Measurements from ENCODE around the gene ZRSR2. TPM values are rescaled to one million over a fixed set of nuclear protein-coding genes. Genes with fewer than 3 reads are reported as not detected.
"Not testable (repeated sequence)": the region's sequence is repeated elsewhere in the genome, so short reads cannot be mapped to it uniquely, and the experiment has no call there.

The ZRSR2 gene
- total and polyA plus RNA-seq, 2 experiments from 2014 or later, result 5.2 to 45.1 TPM

DNA sequence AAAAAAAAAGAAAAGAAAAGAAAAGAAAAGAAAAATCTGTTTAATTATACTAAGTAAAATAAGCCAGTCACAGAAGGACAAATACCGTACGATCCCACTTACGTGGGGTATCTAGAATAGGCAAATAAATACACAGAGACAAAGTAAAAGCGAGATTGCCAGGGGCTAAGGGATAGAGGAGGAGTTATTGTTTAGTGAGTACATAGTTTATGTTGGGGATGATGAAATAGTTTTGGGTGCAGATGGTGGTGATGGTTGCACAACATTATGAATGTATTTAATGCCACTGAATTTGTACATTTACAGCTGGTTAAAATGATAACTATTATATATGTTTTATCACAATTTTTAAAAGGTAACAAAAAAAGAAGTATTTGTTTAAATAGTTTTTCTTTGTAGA lies 45.1 kb upstream of the ZRSR2 start:
- no peak overlapping the region for H3K27ac Mint-ChIP-seq

DNA sequence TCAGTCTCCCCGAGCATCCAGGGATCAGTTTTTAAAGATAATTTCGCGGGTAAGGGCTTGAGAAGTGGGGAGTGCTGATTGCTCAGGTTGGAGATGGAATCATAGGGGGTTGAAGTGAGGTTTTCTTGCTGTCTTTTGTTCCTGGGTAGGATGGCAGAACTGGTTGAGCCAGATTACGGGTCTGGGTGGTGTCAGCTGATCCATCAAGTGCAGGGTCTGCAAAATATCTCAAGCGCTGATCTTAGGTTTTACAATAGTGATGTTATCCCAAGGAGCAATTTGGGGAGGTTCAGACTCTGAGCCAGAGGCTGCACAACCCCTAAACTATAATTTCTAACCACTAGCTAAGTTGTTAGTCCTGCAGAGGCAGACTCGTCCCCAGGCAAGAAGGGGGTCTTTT lies 43.6 kb upstream of the ZRSR2 start:
- not testable (repeated sequence) for H3K36me3 ChIP-seq (ENCODE audit: insufficient read depth); H3K79me2 ChIP-seq (replicated peaks; ENCODE audit: insufficient read depth); H3F3A ChIP-seq (replicated peaks; ENCODE audit: low read depth); H3K9me3 Mint-ChIP-seq; H3K27me3 Mint-ChIP-seq (ENCODE audit: insufficient read depth, low read depth, poor library complexity); DNase-seq (ENCODE audit: low spot score); H3K4me3 ChIP-seq; H3K27me3 ChIP-seq (ENCODE audit: insufficient read depth); H4K20me1 ChIP-seq (replicated peaks; ENCODE audit: insufficient read depth); H2AFZ ChIP-seq; H3K9me2 ChIP-seq (ENCODE audit: insufficient read depth); H3K36me3 Mint-ChIP-seq (ENCODE audit: low read depth); ATAC-seq
- Mint-ChIP-seq H3K27ac (peak overlapping the region; percentile 87), H3K4me1 (peaks cover 29% of the 10 kb centered on the region), H3K4me3 (peak overlapping the region; percentile 47)
- Histone ChIP-seq H3K4me2 (peak overlapping the region; percentile 51; the same call in 1 of the 2 replicates), H3K27ac (ENCODE audit: low read depth) (0 out of 2 replicates have a peak overlapping the region, but pooled peaks have one; percentile 34), H3K4me1 (ENCODE audit: insufficient read depth) (peaks cover 28% of the 10 kb centered on the region)

More for the DNA sequence above, 45.1 kb upstream of the ZRSR2 start:
- Histone ChIP-seq H3K27ac (ENCODE audit: low read depth) (no peak overlapping the region), H3F3A (replicated peaks; ENCODE audit: low read depth) (no peaks in the 10 kb centered on the region), H3K79me2 (replicated peaks; ENCODE audit: insufficient read depth) (no peaks in the 10 kb centered on the region), H3K36me3 (ENCODE audit: insufficient read depth) (no peaks in the 10 kb centered on the region), H3K27me3 (ENCODE audit: insufficient read depth) (no peaks in the 10 kb centered on the region), H4K20me1 (replicated peaks; ENCODE audit: insufficient read depth) (no peaks in the 10 kb centered on the region), H3K4me1 (ENCODE audit: insufficient read depth) (peaks cover 17% of the 10 kb centered on the region), H3K4me3 (no peak overlapping the region), H2AFZ (no peak overlapping the region), H3K9me2 (ENCODE audit: insufficient read depth) (no peaks in the 10 kb centered on the region), H3K4me2 (no peak overlapping the region)
- ATAC-seq (no peak), DNase-seq (ENCODE audit: low spot score) (no peak)
- Mint-ChIP-seq H3K27me3 (ENCODE audit: insufficient read depth, low read depth, poor library complexity) (peaks cover 9% of the 10 kb centered on the region), H3K36me3 (ENCODE audit: low read depth) (peaks cover 8% of the 10 kb centered on the region; the same call in 2 of the 3 replicates), H3K4me1 (peaks cover 21% of the 10 kb centered on the region), H3K4me3 (no peak overlapping the region), H3K9me3 (no peaks in the 10 kb centered on the region)
- no peak for TF ChIP-seq EZH2 (IDR thresholded peaks at IDR 0.05; ENCODE audit: low read depth, unreplicated experiment)

DNA sequence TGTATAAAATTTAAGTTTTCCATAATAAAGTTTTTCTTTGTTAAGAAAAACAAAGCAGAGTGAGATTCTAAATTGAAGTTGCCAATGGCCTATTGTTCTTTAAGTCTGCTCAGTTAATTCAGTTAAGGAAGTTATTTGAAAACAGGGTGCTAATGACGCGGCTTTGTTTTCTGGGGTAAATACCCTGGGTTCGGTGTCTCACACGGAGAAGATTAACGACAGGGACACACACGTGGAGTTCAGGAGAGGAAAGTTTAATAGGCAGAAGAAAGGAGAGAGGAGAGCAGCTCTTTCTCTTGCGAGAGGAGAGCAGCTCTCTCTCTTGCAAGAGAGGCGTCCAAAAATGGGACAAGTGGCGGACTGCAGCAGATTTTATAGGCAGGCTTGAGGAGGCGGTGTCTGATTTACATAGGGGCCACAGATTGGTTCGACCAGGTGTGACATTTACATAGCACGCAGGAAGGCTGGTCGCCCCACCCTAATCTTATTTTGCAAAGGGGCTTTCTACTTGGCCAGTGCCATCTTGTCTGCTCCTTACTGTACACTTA lies 42.6 kb upstream of the ZRSR2 start:
- Histone ChIP-seq H2AFZ (no peak overlapping the region), H3K36me3 (ENCODE audit: insufficient read depth) (no peaks in the 10 kb centered on the region), H3K4me2 (peak overlapping the region; percentile 45; the same call in 1 of the 2 replicates), H3K4me1 (ENCODE audit: insufficient read depth) (peaks cover 30% of the 10 kb centered on the region), H3K9me2 (ENCODE audit: insufficient read depth) (no peaks in the 10 kb centered on the region), H3K27me3 (ENCODE audit: insufficient read depth) (no peaks in the 10 kb centered on the region), H3K79me2 (replicated peaks; ENCODE audit: insufficient read depth) (no peaks in the 10 kb centered on the region), H3K27ac (ENCODE audit: low read depth) (no peak overlapping the region), H3K4me3 (no peak overlapping the region), H3F3A (replicated peaks; ENCODE audit: low read depth) (no peaks in the 10 kb centered on the region), H4K20me1 (replicated peaks; ENCODE audit: insufficient read depth) (no peaks in the 10 kb centered on the region)
- ATAC-seq, result no peak
- DNase-seq (ENCODE audit: low spot score), result no peak
- Mint-ChIP-seq H3K9me3 (no peaks in the 10 kb centered on the region), H3K27ac (peak overlapping the region; percentile 93), H3K4me1 (peaks cover 29% of the 10 kb centered on the region), H3K27me3 (ENCODE audit: insufficient read depth, low read depth, poor library complexity) (peaks cover 9% of the 10 kb centered on the region), H3K36me3 (ENCODE audit: low read depth) (peaks cover 8% of the 10 kb centered on the region; the same call in 2 of the 3 replicates), H3K4me3 (no peak overlapping the region; the same call in 2 of the 3 replicates)
- TF ChIP-seq POLR2AphosphoS5 (IDR thresholded peaks at IDR 0.05; ENCODE audit: low read depth), result no peak
- TF ChIP-seq ZNF331 (CRISPR knock-in tag; IDR thresholded peaks at IDR 0.05; ENCODE audit: low read depth), result no peak
- no peak for TF ChIP-seq EZH2 (IDR thresholded peaks at IDR 0.05; ENCODE audit: low read depth, unreplicated experiment)
- TF ChIP-seq CREB1 (CRISPR knock-in tag; IDR thresholded peaks at IDR 0.05; ENCODE audit: low read depth), result no peak
- TF ChIP-seq EZH2phosphoT487 (IDR thresholded peaks at IDR 0.05; ENCODE audit: unreplicated experiment), result no peak
- TF ChIP-seq NANOG (IDR thresholded peaks at IDR 0.05; ENCODE audit: borderline replicate concordance), result no peak
- no peak for TF ChIP-seq ZNF114 (CRISPR knock-in tag; IDR thresholded peaks at IDR 0.05)
- TF ChIP-seq ZNF462 (CRISPR knock-in tag; IDR thresholded peaks at IDR 0.05), result no peak
- no peak for TF ChIP-seq CTCF (conservative IDR thresholded peaks at IDR 0.05; ENCODE audit: low read depth in 2 of 2)
